H9 (cell line): ENCODE measurements around the gene ITGB2. TPM values are rescaled to one million over a fixed set of nuclear protein-coding genes. Genes with fewer than 3 reads are reported as not detected.

ENCODE experiments used
- DNase-seq: peaks from one replicate; pipeline ENCODE4 v3.0.0-alpha.2; 2017
- H2AFZ ChIP-seq: one replicate; pipeline ENCODE4 v1.6.1; 2013; ENCODE audit warnings: mild to moderate bottlenecking, low read length, control low read depth, moderate library complexity
- H2AK5ac ChIP-seq: 2 replicates; pipeline ENCODE4 v1.6.1; 2013; ENCODE audit warnings: low read length, control low read depth, mixed read lengths; ENCODE audit not compliant: insufficient read length
- H2BK120ac ChIP-seq: one replicate; pipeline ENCODE4 v1.6.1; 2013; ENCODE audit warnings: low read depth, mild to moderate bottlenecking, low read length, control low read depth, inconsistent platforms; ENCODE audit not compliant: poor library complexity, severe bottlenecking
- H2BK12ac ChIP-seq: 2 replicates; pipeline ENCODE4 v1.6.1; 2013; ENCODE audit warnings: low read length, control low read depth, mixed read lengths, low read depth; ENCODE audit not compliant: insufficient read length
- H2BK15ac ChIP-seq: 2 replicates; pipeline ENCODE4 v1.6.1; 2013; ENCODE audit warnings: low read depth, low read length, control low read depth
- H2BK20ac ChIP-seq: one replicate; pipeline ENCODE4 v1.6.1; 2013; ENCODE audit warnings: low read depth, mild to moderate bottlenecking, low read length, control low read depth, inconsistent platforms; ENCODE audit not compliant: poor library complexity, severe bottlenecking
- H2BK5ac ChIP-seq: 2 replicates; pipeline ENCODE4 v1.6.1; 2013; ENCODE audit warnings: low read length, control low read depth, mixed read lengths; ENCODE audit not compliant: insufficient read length
- H3K14ac ChIP-seq: 2 replicates; pipeline ENCODE4 v1.6.1; 2013; ENCODE audit warnings: low read length, control low read depth; ENCODE audit not compliant: insufficient read depth
- H3K18ac ChIP-seq: 2 replicates; pipeline ENCODE4 v1.6.1; 2013; ENCODE audit warnings: low read depth, mild to moderate bottlenecking, mixed read lengths, low read length, control low read depth; ENCODE audit not compliant: insufficient read length
- H3K23ac ChIP-seq: 2 replicates; pipeline ENCODE4 v1.6.1; 2013; ENCODE audit warnings: low read length, control low read depth, mixed read lengths, low read depth; ENCODE audit not compliant: insufficient read length
- H3K23me2 ChIP-seq: 2 replicates; pipeline ENCODE4 v1.6.1; 2013; ENCODE audit warnings: low read depth, mild to moderate bottlenecking, mixed read lengths, low read length, control low read depth; ENCODE audit not compliant: insufficient read length, poor library complexity, severe bottlenecking
- H3K27ac ChIP-seq: 2 replicates; pipeline ENCODE4 v1.5.1; 2013; ENCODE audit warnings: low read length, control low read depth, mixed read lengths, low read depth; ENCODE audit not compliant: insufficient read length
- H3K27me3 ChIP-seq: 2 replicates; pipeline ENCODE4 v1.6.1; 2013; ENCODE audit warnings: low read length, control low read depth, inconsistent platforms; ENCODE audit not compliant: insufficient read depth
- H3K4ac ChIP-seq: 2 replicates; pipeline ENCODE4 v1.6.1; 2013; ENCODE audit warnings: low read depth, mild to moderate bottlenecking, control low read depth, inconsistent platforms, low read length, moderate library complexity
- H3K4me1 ChIP-seq: 2 replicates; pipeline ENCODE4 v1.6.1; 2013; ENCODE audit warnings: low read length, control low read depth, inconsistent platforms; ENCODE audit not compliant: insufficient read depth
- H3K4me2 ChIP-seq: 2 replicates; pipeline ENCODE4 v1.6.1; 2013; ENCODE audit warnings: low read length, control low read depth, mixed read lengths; ENCODE audit not compliant: insufficient read length, insufficient read depth
- H3K56ac ChIP-seq: 2 replicates; pipeline ENCODE4 v1.6.1; 2013; ENCODE audit warnings: low read depth, mild to moderate bottlenecking, mixed read lengths, low read length, control low read depth; ENCODE audit not compliant: insufficient read length
- H3K79me1 ChIP-seq: 2 replicates; pipeline ENCODE4 v1.6.1; 2013; ENCODE audit warnings: low read depth, mild to moderate bottlenecking, moderate library complexity, low read length, control low read depth, inconsistent platforms; ENCODE audit not compliant: insufficient read depth, poor library complexity, severe bottlenecking
- H3K79me2 ChIP-seq: 2 replicates; pipeline ENCODE4 v1.6.1; 2013; ENCODE audit warnings: low read length, control low read depth, inconsistent platforms; ENCODE audit not compliant: insufficient read depth
- H3K9ac ChIP-seq: 2 replicates; pipeline ENCODE4 v1.6.1; 2013; ENCODE audit warnings: low read length, control low read depth, mixed read lengths; ENCODE audit not compliant: insufficient read length; ENCODE audit errors: extremely low read depth
- H3K9me3 ChIP-seq: one replicate; pipeline ENCODE4 v1.6.1; 2013; ENCODE audit warnings: low read depth, low read length, inconsistent platforms; ENCODE audit not compliant: control insufficient read depth
- H3T11ph ChIP-seq: one replicate; pipeline ENCODE4 v1.6.1; 2013; ENCODE audit warnings: mild to moderate bottlenecking, low read length, control low read depth, inconsistent platforms
- H4K20me1 ChIP-seq: one replicate; pipeline ENCODE4 v1.6.1; 2013; ENCODE audit not compliant: control insufficient read depth, insufficient read length, insufficient read depth
- H4K5ac ChIP-seq: 2 replicates; pipeline ENCODE4 v1.6.1; 2013; ENCODE audit warnings: low read depth, mild to moderate bottlenecking, mixed read lengths, low read length, control low read depth; ENCODE audit not compliant: insufficient read length
- H4K8ac ChIP-seq: replicated peaks from 2 replicates; pipeline ENCODE4 v1.6.1; 2013; ENCODE audit warnings: low read length, control low read depth, mixed read lengths, low read depth; ENCODE audit not compliant: insufficient read length
- H4K91ac ChIP-seq: 2 replicates; pipeline ENCODE4 v1.6.1; 2013; ENCODE audit warnings: low read depth, mild to moderate bottlenecking, moderate library complexity, mixed read lengths, low read length, control low read depth; ENCODE audit not compliant: insufficient read length
- H3K27ac Mint-ChIP-seq, 3 experiments: 2 replicates in 2 of 3; 3 replicates in 1 of 3; pipeline ENCODE4 v1.8.0; 2020 to 2021; ENCODE audit warnings: mixed read lengths in 3 of 3, mild to moderate bottlenecking in 1 of 3, moderate library complexity in 1 of 3
- H3K27me3 Mint-ChIP-seq: 2 replicates; pipeline ENCODE4 v1.8.0; 2021; ENCODE audit warnings: low read depth, mild to moderate bottlenecking, moderate library complexity, mixed read lengths
- H3K36me3 Mint-ChIP-seq, 3 experiments: 2 replicates in 2 of 3; 3 replicates in 1 of 3; pipeline ENCODE4 v1.8.0; 2020 to 2021; ENCODE audit warnings: low read depth in 3 of 3, mixed read lengths in 3 of 3; ENCODE audit not compliant: insufficient read depth in 1 of 3
- H3K4me1 Mint-ChIP-seq, 2 experiments: 2 replicates each; pipeline ENCODE4 v1.8.0; 2020; ENCODE audit warnings: mixed read lengths in 2 of 2
- H3K4me3 Mint-ChIP-seq, 2 experiments: 2 replicates in 1 of 2; 3 replicates in 1 of 2; pipeline ENCODE4 v1.8.0; 2020 to 2021; ENCODE audit warnings: mild to moderate bottlenecking in 2 of 2, mixed read lengths in 2 of 2, moderate library complexity in 1 of 2
- H3K9me3 Mint-ChIP-seq, 2 experiments: 2 replicates in 1 of 2; 3 replicates in 1 of 2; pipeline ENCODE4 v1.8.0; 2020; ENCODE audit warnings: mild to moderate bottlenecking in 2 of 2, mixed read lengths in 2 of 2, moderate library complexity in 1 of 2
- CTCF ChIP-seq: fragments of 200-600 bp; sonication (generic); conservative IDR thresholded peaks from 3 replicates; pipeline ENCODE4 v1.8.0; 2021; ENCODE audit warnings: antibody characterized with exemption, mild to moderate bottlenecking
- WGBS: extraction: QIAGEN DNeasy Blood & Tissue Kit; methylation state at CpG from one replicate; pipeline ENCODE4 v1.1.7; 2013; ENCODE audit warnings: missing lambda C conversion rate, low lambda C conversion rate, mixed read lengths; ENCODE audit not compliant: insufficient read length; ENCODE audit errors: extremely low coverage; 5-methylcytosine and 5-hydroxymethylcytosine counted together
- total RNA-seq: library from RNA; stranded (reverse); gene quantifications from 2 replicates; pipeline ENCODE4 v1.2.1, GENCODE V29; 2021

ITGB2 gene
- total RNA-seq, 1 experiment from 2014 or later: 1.1 TPM

- Histone ChIP-seq H2BK120ac (no peak overlapping the region), H4K91ac (no peak overlapping the region), H2BK5ac (no peak overlapping the region), H3K79me2 (no peaks in the 10 kb centered on the region), H3K56ac (no peak overlapping the region), H3K14ac (no peak overlapping the region; the same call in 1 of the 2 replicates), H2AK5ac (no peak overlapping the region), H2BK20ac (no peak overlapping the region), H4K5ac (no peak overlapping the region), H3K9ac (no peak overlapping the region), H3K4me2 (no peak overlapping the region), H3K4ac (no peak overlapping the region), H2BK15ac (no peak overlapping the region), H3K79me1 (no peaks in the 10 kb centered on the region), H3K23me2 (no peaks in the 10 kb centered on the region), H4K8ac (no peak overlapping the region), H3K9me3 (no peaks in the 10 kb centered on the region), H3K4me1 (no peaks in the 10 kb centered on the region), H3K23ac (no peak overlapping the region), H3T11ph (no peak overlapping the region), H2BK12ac (no peak overlapping the region), H3K27ac (no peak overlapping the region), H2AFZ (no peak overlapping the region), H3K18ac (no peak overlapping the region), H4K20me1 (no peaks in the 10 kb centered on the region), H3K27me3 (no peaks in the 10 kb centered on the region)
- H3K4me3 Mint-ChIP-seq: no peak overlapping the region
- no CpG with 5 or more reads among the region's 11 CpGs for WGBS
- H3K27me3 Mint-ChIP-seq: peaks cover 3% of the 10 kb centered on the region
- H3K4me1 Mint-ChIP-seq: 0 out of 4 replicates have a peak, but pooled peaks cover 0 to 3% of the 10 kb centered on the region in 2 experiments
- no peak for DNase-seq
- no peaks in the 10 kb centered on the region; a peak in 1 of 5 replicates for H3K9me3 Mint-ChIP-seq
- H3K36me3 Mint-ChIP-seq: no peaks in the 10 kb centered on the region
- peak overlapping the region in 1 of 3 experiments; percentile 51; a peak in 3 of 7 replicates for H3K27ac Mint-ChIP-seq
- no peak for TF ChIP-seq CTCF
These were observed 33.4 kb downstream of the ITGB2 start for GRCh38 chr21:44887126-44887806.
